Pericardium fibroblast (primary cell): ENCODE measurements around the gene PDZK1. TPM values are rescaled to one million over a fixed set of nuclear protein-coding genes. Genes with fewer than 3 reads are reported as not detected.

ENCODE experiments used
- total RNA-seq: library from RNA; depleted of rRNA; stranded (reverse); fragments of >200 nt; gene quantifications from 2 replicates; pipeline ENCODE4 v1.2.3, GENCODE V29; 2015

PDZK1 gene
- not detected in 2 replicates for total RNA-seq

DNA sequence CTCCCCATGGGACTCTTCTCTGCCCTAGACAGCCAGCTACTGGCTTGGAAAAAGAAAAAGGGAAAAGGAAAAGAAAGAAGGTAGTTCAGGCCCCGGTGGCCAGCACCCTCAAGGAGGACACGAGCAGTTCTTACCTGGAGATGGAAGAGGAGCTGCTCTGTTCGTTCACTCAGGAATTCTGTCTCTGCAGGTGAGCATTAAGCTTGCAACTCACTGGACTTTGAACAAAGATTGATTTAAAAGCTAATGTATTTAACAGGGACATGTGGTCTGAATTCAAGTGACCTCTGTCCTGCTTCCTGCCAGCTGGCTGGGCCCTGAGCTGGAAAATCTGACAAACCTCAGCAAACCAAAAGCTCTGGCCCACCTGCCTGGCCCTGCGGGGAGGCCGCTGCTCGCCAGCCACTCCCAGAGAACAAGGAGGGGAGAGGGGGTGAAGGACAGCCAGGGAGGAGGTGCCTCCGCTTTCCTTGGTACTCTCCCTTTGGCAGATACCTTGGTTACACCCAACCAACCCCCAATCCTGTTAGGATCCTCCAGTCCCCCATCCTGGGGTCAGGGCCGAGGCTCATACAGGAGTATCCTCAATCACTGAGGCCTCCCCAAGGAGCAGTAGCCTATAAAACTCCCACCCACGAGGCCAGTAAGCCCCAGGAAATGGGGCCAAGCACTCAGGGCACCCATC is at the start of gene PDZK1:
Gene PDZK1 (minus strand): TSS at position 186 of the 685 bp plus-strand sequence. CDS start 19,347 bp downstream, outside the sequence.

GRCh38 chr1:145719230-145720079 is 12.3 kb upstream of the PDZK1 start, which contains the start of gene CD160:
Gene CD160 (plus strand): TSS chr1:145719499. CDS start chr1:145728328, 8,829 bp downstream.

Other genes with a start within 250 kb of the PDZK1 start
- gene GPR89A, start 99.4 kb downstream of the PDZK1 start, total RNA-seq, result 18.6 and 23.4 TPM in 2 replicates
- gene CD160, start 12.1 kb upstream of the PDZK1 start, total RNA-seq, result not detected in 2 replicates
- 6.3 and 8.3 TPM in 2 replicates for gene RNF115, start 116.7 kb upstream of the PDZK1 start, total RNA-seq
- gene POLR3C, start 116.8 kb upstream of the PDZK1 start, total RNA-seq, result 27.4 and 30.6 TPM in 2 replicates
- 0.12 and 1.3 TPM in 2 replicates for gene NUDT17, start 138.3 kb upstream of the PDZK1 start, total RNA-seq
- gene PIAS3, start 151.7 kb upstream of the PDZK1 start, total RNA-seq, result 23.6 and 30.9 TPM in 2 replicates
- gene ANKRD35, start 178.5 kb upstream of the PDZK1 start, total RNA-seq, result 0.47 and 4.1 TPM in 2 replicates
- gene ITGA10, start 202.7 kb upstream of the PDZK1 start, total RNA-seq, result 6.8 and 15.2 TPM in 2 replicates
- 18.6 and 22.4 TPM in 2 replicates for gene PEX11B, start 211.3 kb upstream of the PDZK1 start, total RNA-seq
- gene RBM8A, start 220.1 kb upstream of the PDZK1 start, total RNA-seq, result 59.6 and 92.0 TPM in 2 replicates